ENCODE results near the gene SLMAP.

The SLMAP gene

GRCh38 chr3:57733790-57734189 is 22.3 kb upstream of the SLMAP start:
- DNase-seq (ENCODE audit: low read depth) = no peak
- no peak overlapping the region for H3K4me3 ChIP-seq (ENCODE audit: control insufficient read depth, low read depth, low read length)
- TF ChIP-seq CTCF (IDR thresholded peaks at IDR 0.05; ENCODE audit: control insufficient read depth, insufficient read depth, low read depth, low read length, missing control alignments) = no peak

GRCh38 chr3:57735405-57735804 is 20.7 kb upstream of the SLMAP start:
- TF ChIP-seq CTCF (IDR thresholded peaks at IDR 0.05; ENCODE audit: control insufficient read depth, insufficient read depth, low read depth, low read length, missing control alignments) = no peak
- DNase-seq (ENCODE audit: low read depth) = no peak
- H3K4me3 ChIP-seq (ENCODE audit: control insufficient read depth, low read depth, low read length) = no peak overlapping the region

GRCh38 chr3:57737840-57738239 is 18.3 kb upstream of the SLMAP start:
- no peak for DNase-seq (ENCODE audit: low read depth)
- H3K4me3 ChIP-seq (ENCODE audit: control insufficient read depth, low read depth, low read length) = no peak overlapping the region
- no peak for TF ChIP-seq CTCF (IDR thresholded peaks at IDR 0.05; ENCODE audit: control insufficient read depth, insufficient read depth, low read depth, low read length, missing control alignments)

- no peak for TF ChIP-seq CTCF (IDR thresholded peaks at IDR 0.05; ENCODE audit: control insufficient read depth, insufficient read depth, low read depth, low read length, missing control alignments)
- DNase-seq (ENCODE audit: low read depth) = no peak
- H3K4me3 ChIP-seq (ENCODE audit: control insufficient read depth, low read depth, low read length) = no peak overlapping the region
These were observed 17.7 kb upstream of the SLMAP start for GRCh38 chr3:57738391-57738790.

GRCh38 chr3:57740027-57740426 is 16.1 kb upstream of the SLMAP start:
- H3K4me3 ChIP-seq (ENCODE audit: control insufficient read depth, low read depth, low read length) = no peak overlapping the region
- DNase-seq (ENCODE audit: low read depth) = no peak
- no peak for TF ChIP-seq CTCF (IDR thresholded peaks at IDR 0.05; ENCODE audit: control insufficient read depth, insufficient read depth, low read depth, low read length, missing control alignments)

GRCh38 chr3:57743496-57743895 is 12.6 kb upstream of the SLMAP start:
- no peak for TF ChIP-seq CTCF (IDR thresholded peaks at IDR 0.05; ENCODE audit: control insufficient read depth, insufficient read depth, low read depth, low read length, missing control alignments)
- H3K4me3 ChIP-seq (ENCODE audit: control insufficient read depth, low read depth, low read length) = no peak overlapping the region
- DNase-seq (ENCODE audit: low read depth) = no peak

- no peak for TF ChIP-seq CTCF (IDR thresholded peaks at IDR 0.05; ENCODE audit: control insufficient read depth, insufficient read depth, low read depth, low read length, missing control alignments)
- DNase-seq (ENCODE audit: low read depth) = no peak
- no peak overlapping the region for H3K4me3 ChIP-seq (ENCODE audit: control insufficient read depth, low read depth, low read length)
These were observed 11.0 kb upstream of the SLMAP start for GRCh38 chr3:57745101-57745500.

Data from AG09309 (cell line).